ENCODE data around the gene ZDHHC23. TPM values are rescaled to one million over a fixed set of nuclear protein-coding genes. Genes with fewer than 3 reads are reported as not detected.
A peak's percentile ranks its signal among the peaks of the same experiment; 100 is the strongest.

ZDHHC23 gene
- total RNA-seq, 1 donor from 2014 or later = 2.4 TPM

DNA sequence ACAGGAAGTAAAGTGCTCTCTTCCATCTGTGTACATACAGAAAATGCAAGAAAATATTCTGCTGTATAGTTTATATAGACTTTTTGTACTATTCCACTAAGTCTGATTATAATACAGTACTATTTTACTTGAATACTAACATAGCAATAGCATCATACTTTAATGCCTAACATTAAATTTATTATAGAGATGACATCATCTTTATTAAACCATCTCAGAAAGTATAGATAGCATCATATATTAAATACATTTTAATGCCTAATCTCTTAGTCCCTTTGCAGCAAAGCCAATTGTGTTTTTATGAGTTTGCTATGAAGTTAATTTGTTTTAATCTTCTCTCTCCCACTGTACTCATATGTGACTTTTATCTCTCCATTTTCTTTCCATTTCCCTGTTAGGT lies 39.7 kb upstream of the ZDHHC23 start:
- Histone ChIP-seq H3K27me3 (no peaks in the 10 kb centered on the region), H3K79me2 (ENCODE audit: low read depth) (no peaks in the 10 kb centered on the region), H3K36me3 (no peaks in the 10 kb centered on the region), H4K20me1 (ENCODE audit: low read depth) (no peaks in the 10 kb centered on the region), H3K9me3 (ENCODE audit: low read depth) (no peaks in the 10 kb centered on the region), H3K4me1 (no peaks in the 10 kb centered on the region), H3K4me3 (no peak overlapping the region), H3F3A (ENCODE audit: low read depth) (no peaks in the 10 kb centered on the region), H3K4me2 (no peak overlapping the region), H3K27ac (no peak overlapping the region), H3K9ac (no peak overlapping the region), H2AFZ (replicated peaks) (no peak overlapping the region)
- H3K36me3 Mint-ChIP-seq = no peaks in the 10 kb centered on the region
- TF ChIP-seq EZH2phosphoT487 (IDR thresholded peaks at IDR 0.05) (no peak), EZH2 (IDR thresholded peaks at IDR 0.05) (no peak)
- TF ChIP-seq, protein P1, sequence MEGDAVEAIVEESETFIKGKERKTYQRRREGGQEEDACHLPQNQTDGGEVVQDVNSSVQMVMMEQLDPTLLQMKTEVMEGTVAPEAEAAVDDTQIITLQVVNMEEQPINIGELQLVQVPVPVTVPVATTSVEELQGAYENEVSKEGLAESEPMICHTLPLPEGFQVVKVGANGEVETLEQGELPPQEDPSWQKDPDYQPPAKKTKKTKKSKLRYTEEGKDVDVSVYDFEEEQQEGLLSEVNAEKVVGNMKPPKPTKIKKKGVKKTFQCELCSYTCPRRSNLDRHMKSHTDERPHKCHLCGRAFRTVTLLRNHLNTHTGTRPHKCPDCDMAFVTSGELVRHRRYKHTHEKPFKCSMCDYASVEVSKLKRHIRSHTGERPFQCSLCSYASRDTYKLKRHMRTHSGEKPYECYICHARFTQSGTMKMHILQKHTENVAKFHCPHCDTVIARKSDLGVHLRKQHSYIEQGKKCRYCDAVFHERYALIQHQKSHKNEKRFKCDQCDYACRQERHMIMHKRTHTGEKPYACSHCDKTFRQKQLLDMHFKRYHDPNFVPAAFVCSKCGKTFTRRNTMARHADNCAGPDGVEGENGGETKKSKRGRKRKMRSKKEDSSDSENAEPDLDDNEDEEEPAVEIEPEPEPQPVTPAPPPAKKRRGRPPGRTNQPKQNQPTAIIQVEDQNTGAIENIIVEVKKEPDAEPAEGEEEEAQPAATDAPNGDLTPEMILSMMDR (IDR thresholded peaks at IDR 0.05) = no peak
- peaks cover 7% of the 10 kb centered on the region for H3K9me3 Mint-ChIP-seq
- H3K4me3 Mint-ChIP-seq = no peak overlapping the region
- H3K4me1 Mint-ChIP-seq = no peaks in the 10 kb centered on the region
- H3K27ac Mint-ChIP-seq = no peak overlapping the region
- no peak for DNase-seq (ENCODE audit: low spot score)
- H3K27me3 Mint-ChIP-seq (ENCODE audit: insufficient read depth, low read depth) = no peaks in the 10 kb centered on the region

DNA sequence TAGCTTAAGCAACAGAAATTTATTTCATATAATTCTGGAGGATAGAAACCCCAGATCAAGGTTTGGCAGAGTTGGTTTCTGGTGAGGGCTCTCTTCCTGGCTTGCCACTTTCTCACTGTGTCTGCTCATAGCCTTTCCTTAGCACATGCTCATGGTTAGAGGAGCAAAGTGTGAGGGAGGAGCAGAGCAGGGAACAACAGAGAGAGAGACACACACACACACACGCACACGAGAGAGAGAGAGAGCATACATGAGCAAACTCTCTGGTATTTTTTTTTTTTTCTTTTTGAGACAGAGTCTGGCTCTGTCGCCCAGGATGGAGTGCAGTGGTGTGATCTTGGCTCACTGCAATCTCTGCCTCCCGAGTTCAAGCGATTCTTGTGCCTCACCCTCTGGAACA lies 36.8 kb upstream of the ZDHHC23 start:
- H3K4me3 Mint-ChIP-seq = no peak overlapping the region
- TF ChIP-seq EZH2phosphoT487 (IDR thresholded peaks at IDR 0.05) (no peak), EZH2 (IDR thresholded peaks at IDR 0.05) (no peak)
- TF ChIP-seq, protein P1 (IDR thresholded peaks at IDR 0.05) = no peak
- Histone ChIP-seq H3F3A (ENCODE audit: low read depth) (no peaks in the 10 kb centered on the region), H4K20me1 (ENCODE audit: low read depth) (no peaks in the 10 kb centered on the region), H3K79me2 (ENCODE audit: low read depth) (no peaks in the 10 kb centered on the region), H3K27me3 (no peaks in the 10 kb centered on the region), H3K9me3 (ENCODE audit: low read depth) (no peaks in the 10 kb centered on the region), H2AFZ (replicated peaks) (no peak overlapping the region), H3K9ac (no peak overlapping the region), H3K36me3 (no peaks in the 10 kb centered on the region), H3K4me2 (no peak overlapping the region), H3K4me3 (no peak overlapping the region), H3K27ac (no peak overlapping the region), H3K4me1 (no peaks in the 10 kb centered on the region)
- no peaks in the 10 kb centered on the region for H3K9me3 Mint-ChIP-seq
- no peaks in the 10 kb centered on the region for H3K4me1 Mint-ChIP-seq
- H3K27me3 Mint-ChIP-seq (ENCODE audit: insufficient read depth, low read depth) = no peaks in the 10 kb centered on the region
- DNase-seq (ENCODE audit: low spot score) = no peak
- H3K27ac Mint-ChIP-seq = no peak overlapping the region
- no peaks in the 10 kb centered on the region for H3K36me3 Mint-ChIP-seq

DNA sequence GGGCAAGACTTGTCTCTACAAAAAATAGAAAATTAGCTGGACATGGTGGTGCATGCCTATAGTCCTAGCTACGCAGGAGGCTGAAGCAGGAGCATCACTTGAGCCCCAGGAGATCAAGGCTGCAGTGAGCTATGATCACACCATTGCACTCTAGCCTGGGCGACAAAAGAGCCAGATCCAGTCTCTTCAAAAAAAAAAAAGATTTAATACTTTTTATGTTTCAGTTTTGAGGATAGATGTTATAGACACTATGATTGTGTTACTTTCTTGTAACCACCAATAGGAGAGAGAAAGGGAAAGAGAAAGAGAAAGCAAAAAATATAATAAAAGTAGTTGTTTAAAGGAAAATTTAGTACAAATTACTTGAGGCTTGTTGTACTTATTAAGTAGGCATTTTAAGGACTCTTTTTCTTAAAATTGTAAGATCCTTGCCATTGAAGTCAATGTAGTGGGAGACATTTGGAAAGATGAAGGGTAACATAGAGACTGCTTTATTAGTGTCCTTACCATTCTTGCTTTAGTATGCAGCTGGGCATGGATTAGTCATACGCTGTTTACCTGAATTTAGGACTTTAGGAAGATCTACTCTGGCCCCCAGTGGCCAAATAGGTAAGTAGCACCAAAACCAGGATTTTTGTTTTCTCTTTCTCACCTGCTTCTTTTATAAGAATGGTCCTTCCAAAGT lies 35.1 kb upstream of the ZDHHC23 start:
- Mint-ChIP-seq H3K27me3 (ENCODE audit: insufficient read depth, low read depth) (no peaks in the 10 kb centered on the region), H3K4me3 (no peak overlapping the region), H3K27ac (no peak overlapping the region), H3K36me3 (no peaks in the 10 kb centered on the region), H3K9me3 (no peaks in the 10 kb centered on the region), H3K4me1 (no peaks in the 10 kb centered on the region)
- TF ChIP-seq EZH2 (IDR thresholded peaks at IDR 0.05) (no peak), EZH2phosphoT487 (IDR thresholded peaks at IDR 0.05) (no peak)
- TF ChIP-seq, protein P1 (IDR thresholded peaks at IDR 0.05) = peak; percentile 74
- Histone ChIP-seq H3K27me3 (no peaks in the 10 kb centered on the region), H3K79me2 (ENCODE audit: low read depth) (no peaks in the 10 kb centered on the region), H3K36me3 (no peaks in the 10 kb centered on the region), H3K4me1 (no peaks in the 10 kb centered on the region), H3K9ac (no peak overlapping the region), H2AFZ (replicated peaks) (no peak overlapping the region), H3K9me3 (ENCODE audit: low read depth) (no peaks in the 10 kb centered on the region), H3K27ac (no peak overlapping the region), H3K4me3 (no peak overlapping the region), H4K20me1 (ENCODE audit: low read depth) (no peaks in the 10 kb centered on the region), H3F3A (ENCODE audit: low read depth) (no peaks in the 10 kb centered on the region), H3K4me2 (no peak overlapping the region)
- DNase-seq (ENCODE audit: low spot score) = peak; percentile 73

All from neural progenitor cell (in vitro differentiated cells).